ENCODE results near the gene GEMIN7. TPM values are rescaled to one million over a fixed set of nuclear protein-coding genes. Genes with fewer than 3 reads are reported as not detected.

GEMIN7 gene
- total RNA-seq, 1 donor from 2014 or later = 21.7 TPM

- TF ChIP-seq, protein P1, sequence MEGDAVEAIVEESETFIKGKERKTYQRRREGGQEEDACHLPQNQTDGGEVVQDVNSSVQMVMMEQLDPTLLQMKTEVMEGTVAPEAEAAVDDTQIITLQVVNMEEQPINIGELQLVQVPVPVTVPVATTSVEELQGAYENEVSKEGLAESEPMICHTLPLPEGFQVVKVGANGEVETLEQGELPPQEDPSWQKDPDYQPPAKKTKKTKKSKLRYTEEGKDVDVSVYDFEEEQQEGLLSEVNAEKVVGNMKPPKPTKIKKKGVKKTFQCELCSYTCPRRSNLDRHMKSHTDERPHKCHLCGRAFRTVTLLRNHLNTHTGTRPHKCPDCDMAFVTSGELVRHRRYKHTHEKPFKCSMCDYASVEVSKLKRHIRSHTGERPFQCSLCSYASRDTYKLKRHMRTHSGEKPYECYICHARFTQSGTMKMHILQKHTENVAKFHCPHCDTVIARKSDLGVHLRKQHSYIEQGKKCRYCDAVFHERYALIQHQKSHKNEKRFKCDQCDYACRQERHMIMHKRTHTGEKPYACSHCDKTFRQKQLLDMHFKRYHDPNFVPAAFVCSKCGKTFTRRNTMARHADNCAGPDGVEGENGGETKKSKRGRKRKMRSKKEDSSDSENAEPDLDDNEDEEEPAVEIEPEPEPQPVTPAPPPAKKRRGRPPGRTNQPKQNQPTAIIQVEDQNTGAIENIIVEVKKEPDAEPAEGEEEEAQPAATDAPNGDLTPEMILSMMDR (IDR thresholded peaks at IDR 0.05) = no peak
- H3K9me3 Mint-ChIP-seq (ENCODE audit: low read depth) = no peaks in the 10 kb centered on the region
- H3K4me1 Mint-ChIP-seq (ENCODE audit: low read depth) = peaks cover 6% of the 10 kb centered on the region
- no peak overlapping the region for H3K4me3 Mint-ChIP-seq (ENCODE audit: unreplicated experiment)
- H3K27me3 Mint-ChIP-seq (ENCODE audit: low read depth) = no peaks in the 10 kb centered on the region
- H3K36me3 Mint-ChIP-seq (ENCODE audit: low read depth) = no peaks in the 10 kb centered on the region
- DNase-seq (ENCODE audit: low spot score) = no peak
- no peak overlapping the region for H3K27ac Mint-ChIP-seq (ENCODE audit: unreplicated experiment)
Measured at GRCh38 chr19:45125360-45125759, 46.3 kb downstream of the GEMIN7 start.

DNA sequence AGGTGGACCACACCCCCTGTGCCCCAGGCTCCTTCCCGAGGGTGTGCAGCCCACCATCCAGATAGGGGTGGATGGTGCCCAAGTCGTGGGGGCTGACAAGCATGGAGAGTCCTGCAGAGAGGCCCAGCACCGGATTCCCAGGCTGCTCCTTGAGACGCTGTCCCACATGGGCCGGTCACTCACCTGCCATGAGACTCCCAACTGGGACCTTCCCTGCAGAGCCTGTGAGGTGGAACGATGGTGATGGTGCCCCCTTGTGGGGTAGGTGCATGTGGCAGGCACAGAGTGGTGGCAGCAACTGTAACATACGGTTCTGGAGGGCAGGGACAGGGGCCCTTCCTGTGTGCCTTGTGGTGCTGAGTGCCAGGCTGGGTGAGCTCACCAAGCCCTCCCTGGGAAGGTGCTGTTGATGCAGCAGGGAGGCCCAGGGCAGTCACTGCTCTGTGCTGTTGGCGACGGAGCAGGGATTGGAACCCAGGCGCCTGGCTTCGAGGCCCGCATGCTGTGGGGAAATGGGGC lies 47.0 kb downstream of the GEMIN7 start:
- TF ChIP-seq, protein P1 (IDR thresholded peaks at IDR 0.05) = peak; percentile 80
- Mint-ChIP-seq H3K36me3 (ENCODE audit: low read depth) (no peaks in the 10 kb centered on the region), H3K27me3 (ENCODE audit: low read depth) (no peaks in the 10 kb centered on the region), H3K4me3 (ENCODE audit: unreplicated experiment) (no peak overlapping the region), H3K9me3 (ENCODE audit: low read depth) (no peaks in the 10 kb centered on the region), H3K27ac (ENCODE audit: unreplicated experiment) (no peak overlapping the region), H3K4me1 (ENCODE audit: low read depth) (peaks cover 11% of the 10 kb centered on the region)
- no peak for DNase-seq (ENCODE audit: low spot score)

DNA sequence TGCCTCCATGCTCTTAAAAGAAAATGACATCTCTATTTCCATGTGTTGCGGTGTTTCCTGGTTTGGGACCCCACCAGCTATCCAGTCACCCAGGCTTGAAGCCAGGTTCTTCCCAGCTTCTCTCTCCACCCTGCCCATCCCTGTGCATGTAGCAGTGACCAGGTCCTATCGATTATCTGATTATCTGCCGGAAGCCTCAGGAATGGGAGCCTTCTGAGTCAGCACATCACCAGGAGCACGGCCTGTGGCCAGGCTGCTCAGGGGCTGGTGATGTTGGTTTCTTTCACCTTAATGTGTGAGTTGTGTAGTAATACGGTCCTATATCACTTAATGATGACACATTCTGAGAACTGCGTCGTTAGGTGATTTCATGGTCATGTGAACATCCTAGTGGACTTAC lies 47.6 kb downstream of the GEMIN7 start:
- Mint-ChIP-seq H3K27ac (ENCODE audit: unreplicated experiment) (no peak overlapping the region), H3K36me3 (ENCODE audit: low read depth) (no peaks in the 10 kb centered on the region), H3K4me1 (ENCODE audit: low read depth) (peaks cover 11% of the 10 kb centered on the region), H3K27me3 (ENCODE audit: low read depth) (no peaks in the 10 kb centered on the region), H3K4me3 (ENCODE audit: unreplicated experiment) (no peak overlapping the region), H3K9me3 (ENCODE audit: low read depth) (no peaks in the 10 kb centered on the region)
- TF ChIP-seq, protein P1 (IDR thresholded peaks at IDR 0.05) = no peak
- no peak for DNase-seq (ENCODE audit: low spot score)

GRCh38 chr19:45128146-45128545 lies 49.1 kb downstream of the GEMIN7 start:
- Mint-ChIP-seq H3K27me3 (ENCODE audit: low read depth) (no peaks in the 10 kb centered on the region), H3K4me3 (ENCODE audit: unreplicated experiment) (no peak overlapping the region), H3K4me1 (ENCODE audit: low read depth) (peaks cover 11% of the 10 kb centered on the region), H3K36me3 (ENCODE audit: low read depth) (no peaks in the 10 kb centered on the region), H3K27ac (ENCODE audit: unreplicated experiment) (no peak overlapping the region), H3K9me3 (ENCODE audit: low read depth) (no peaks in the 10 kb centered on the region)
- DNase-seq (ENCODE audit: low spot score) = no peak
- TF ChIP-seq, protein P1 (IDR thresholded peaks at IDR 0.05) = no peak

DNA sequence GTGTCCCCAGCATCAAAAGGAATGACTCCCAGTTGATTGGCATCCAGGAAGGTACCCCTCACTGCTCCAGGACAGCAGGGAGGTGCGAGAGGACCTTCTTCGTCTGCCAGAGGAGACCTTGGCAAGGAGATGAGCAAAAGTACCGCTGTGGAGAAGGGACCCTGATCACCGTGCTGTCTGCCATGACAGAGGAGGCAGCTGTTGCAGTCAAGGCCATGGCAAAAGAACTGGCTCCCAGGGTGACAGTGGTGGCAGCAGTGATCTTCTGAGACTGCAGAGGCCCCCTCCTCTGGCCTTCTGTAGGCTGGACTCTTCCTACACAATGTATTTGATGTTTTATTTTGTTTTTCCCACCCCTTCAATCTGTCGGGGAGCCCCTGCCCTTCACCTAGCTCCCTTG lies 49.7 kb downstream of the GEMIN7 start:
- Mint-ChIP-seq H3K4me3 (ENCODE audit: unreplicated experiment) (no peak overlapping the region), H3K27ac (ENCODE audit: unreplicated experiment) (no peak overlapping the region), H3K36me3 (ENCODE audit: low read depth) (no peaks in the 10 kb centered on the region), H3K27me3 (ENCODE audit: low read depth) (no peaks in the 10 kb centered on the region), H3K9me3 (ENCODE audit: low read depth) (no peaks in the 10 kb centered on the region), H3K4me1 (ENCODE audit: low read depth) (peaks cover 11% of the 10 kb centered on the region)
- no peak for DNase-seq (ENCODE audit: low spot score)
- TF ChIP-seq, protein P1 (IDR thresholded peaks at IDR 0.05) = no peak
